GM19043 (cell line): Measurements from ENCODE around the gene EPHA6.
"Not testable (repeated sequence)": the region's sequence is repeated elsewhere in the genome, so short reads cannot be mapped to it uniquely, and the experiment has no call there.

Experiments used
- ATAC-seq: cut with Tn5 transposase; IDR thresholded peaks from one replicate; pipeline ENCODE4 v1.9.1; 2021; ENCODE audit warnings: low read depth; ENCODE audit not compliant: unreplicated experiment

The EPHA6 gene

DNA sequence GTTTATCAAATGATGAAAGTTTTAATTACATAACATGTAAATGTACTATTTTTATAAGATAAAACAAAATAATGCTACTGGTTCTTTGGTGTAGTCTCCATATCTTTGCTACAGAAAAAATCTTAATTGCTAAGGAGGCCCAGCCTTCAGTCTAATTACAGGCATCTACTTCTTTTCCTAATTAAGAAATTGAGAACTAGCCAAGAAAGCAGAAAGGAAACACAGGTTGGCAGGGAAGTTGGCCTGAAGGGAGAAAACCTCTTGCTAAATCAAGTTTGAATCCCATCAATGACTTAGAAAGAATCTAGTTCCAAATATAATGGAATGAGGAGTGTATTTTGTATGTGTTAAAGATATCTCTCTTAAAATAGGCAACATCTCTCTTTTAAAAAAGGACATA, 737.8 kb downstream of the EPHA6 start:
- no peak for ATAC-seq

DNA sequence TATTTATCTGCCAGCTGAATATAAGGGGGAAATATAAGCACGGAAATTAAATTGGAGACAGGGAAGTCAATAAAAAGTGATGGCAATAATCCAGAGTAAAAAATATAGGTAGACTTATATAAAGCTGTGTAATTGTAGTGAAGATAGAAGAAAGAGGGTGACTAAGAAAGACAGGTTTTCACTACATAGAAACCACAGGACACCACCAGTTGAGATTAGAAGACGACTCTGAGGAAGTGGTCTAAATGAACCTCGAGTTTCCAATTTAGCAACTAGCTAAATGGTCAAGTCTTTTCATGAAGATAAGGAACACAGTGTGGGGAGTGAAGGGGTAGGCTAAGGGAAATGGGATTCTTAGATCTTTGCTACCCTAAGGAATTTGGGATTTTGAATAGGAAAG, 761.3 kb downstream of the EPHA6 start:
- no peak for ATAC-seq

- no peak for ATAC-seq
Measured at GRCh38 chr3:97576221-97576620, 761.8 kb downstream of the EPHA6 start.

- ATAC-seq = no peak
Measured at GRCh38 chr3:97579365-97579764, 765.0 kb downstream of the EPHA6 start.

GRCh38 chr3:97610626-97611025, 796.2 kb downstream of the EPHA6 start:
- no peak for ATAC-seq

DNA sequence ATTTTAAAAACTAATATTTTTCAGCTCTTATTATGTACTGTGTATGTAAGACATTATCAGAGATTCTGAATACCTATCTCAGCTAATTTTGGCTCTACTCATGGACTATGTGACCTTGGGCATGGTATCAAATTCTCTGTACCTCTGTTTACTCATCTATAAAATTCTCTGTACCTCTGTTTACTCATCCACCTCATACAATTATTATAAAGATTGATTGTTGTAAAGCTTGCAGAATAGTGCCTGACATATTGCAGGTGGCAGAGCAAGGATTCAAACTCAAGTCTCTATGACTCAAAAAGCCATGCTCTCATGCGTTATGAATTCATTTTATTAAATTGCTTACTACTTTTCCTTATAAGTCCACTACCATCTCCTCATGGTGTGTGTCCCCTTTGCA, 798.2 kb downstream of the EPHA6 start:
- no peak for ATAC-seq

GRCh38 chr3:97613139-97613538, 798.7 kb downstream of the EPHA6 start:
- no peak for ATAC-seq

GRCh38 chr3:97620514-97620913, 806.1 kb downstream of the EPHA6 start:
- not testable (repeated sequence) for ATAC-seq

DNA sequence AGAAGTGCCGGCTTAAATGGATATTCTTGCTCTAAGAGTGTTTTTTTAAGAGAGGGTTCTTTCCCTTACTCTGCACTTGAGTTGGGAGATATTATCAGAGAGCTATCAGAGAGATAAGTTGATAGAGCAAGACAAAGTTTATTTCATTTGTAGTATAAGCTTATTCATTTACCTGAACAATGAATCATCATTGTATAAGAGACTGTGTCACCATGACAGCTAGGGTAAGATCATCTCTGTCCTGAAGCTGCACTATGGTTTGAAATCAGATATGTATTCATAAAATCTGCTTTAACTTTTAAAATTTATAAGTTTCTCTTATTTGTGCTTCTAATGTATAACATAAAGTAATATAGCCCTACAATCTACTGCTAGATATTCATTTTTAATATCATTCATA, 822.1 kb downstream of the EPHA6 start:
- no peak for ATAC-seq

- no peak for ATAC-seq
Measured at GRCh38 chr3:97646932-97647331, 832.5 kb downstream of the EPHA6 start.

DNA sequence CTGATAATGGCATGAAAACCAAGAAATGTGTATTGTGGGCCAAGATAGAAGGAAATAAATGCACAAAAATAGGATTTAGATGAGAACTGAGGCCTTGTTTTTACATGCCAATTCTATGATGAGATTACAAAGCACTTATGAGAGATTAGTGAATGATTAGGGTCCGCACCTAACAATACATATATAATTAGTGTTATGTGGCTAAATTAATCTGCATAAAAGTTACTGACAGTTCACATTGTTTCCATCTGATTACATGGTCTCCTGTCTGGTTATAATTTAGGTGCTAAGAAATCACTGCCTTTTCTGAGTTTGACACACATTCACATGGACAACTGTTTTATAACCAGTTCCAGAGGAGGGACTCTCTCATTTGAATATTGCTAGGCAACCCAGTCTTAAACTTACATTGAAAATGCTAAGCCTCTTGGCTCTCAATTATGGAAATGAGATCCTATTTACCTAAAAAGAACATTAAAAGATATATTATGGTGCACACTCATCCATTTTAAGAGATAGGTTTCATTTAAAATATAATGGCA, 833.1 kb downstream of the EPHA6 start:
- ATAC-seq = no peak

DNA sequence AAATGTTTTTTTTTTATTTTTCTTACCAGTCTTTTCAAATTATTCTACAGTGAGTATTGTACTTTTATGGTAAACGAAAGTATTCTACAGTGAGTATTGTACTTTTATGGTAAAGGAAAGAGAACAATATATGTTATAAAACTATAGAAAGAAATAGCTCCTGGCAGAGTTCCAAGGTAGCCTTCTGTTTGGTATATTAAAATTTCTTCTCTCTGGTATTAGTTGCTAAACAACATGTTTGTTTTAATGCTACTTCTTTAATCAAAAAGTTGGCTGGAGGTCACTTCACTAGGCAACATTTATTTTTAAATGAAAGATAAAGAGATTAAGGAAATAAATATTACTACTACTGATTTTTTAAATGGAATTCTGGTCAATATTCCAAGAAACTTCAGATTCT, 841.6 kb downstream of the EPHA6 start:
- no peak for ATAC-seq

GRCh38 chr3:97656638-97657037, 842.2 kb downstream of the EPHA6 start:
- ATAC-seq = no peak

GRCh38 chr3:97658668-97659285, 844.4 kb downstream of the EPHA6 start:
- no peak for ATAC-seq

- no peak for ATAC-seq
Measured at GRCh38 chr3:97662264-97662663, 847.9 kb downstream of the EPHA6 start.

GRCh38 chr3:97662762-97663161, 848.4 kb downstream of the EPHA6 start:
- no peak for ATAC-seq

DNA sequence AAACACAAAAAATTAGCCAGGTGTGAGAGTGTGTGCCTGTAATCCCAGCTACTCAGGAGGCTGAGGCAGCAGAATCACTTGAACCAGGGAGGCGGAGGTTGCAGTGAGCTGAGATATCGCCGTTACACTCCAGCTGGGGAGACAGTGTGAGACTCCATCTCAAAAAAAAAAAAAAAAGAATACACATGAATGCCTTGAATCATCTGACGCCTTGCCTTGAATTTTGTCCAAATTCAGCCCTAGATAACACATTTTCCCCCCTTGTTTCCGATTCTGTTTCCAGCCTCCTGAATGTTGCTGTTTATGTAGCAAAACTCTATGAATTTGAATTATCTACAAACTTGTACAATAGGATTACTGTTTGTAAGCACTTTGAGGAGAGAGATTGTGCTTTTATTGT, 851.5 kb downstream of the EPHA6 start:
- no peak for ATAC-seq

GRCh38 chr3:97670952-97671351, 856.6 kb downstream of the EPHA6 start:
- ATAC-seq = no peak

DNA sequence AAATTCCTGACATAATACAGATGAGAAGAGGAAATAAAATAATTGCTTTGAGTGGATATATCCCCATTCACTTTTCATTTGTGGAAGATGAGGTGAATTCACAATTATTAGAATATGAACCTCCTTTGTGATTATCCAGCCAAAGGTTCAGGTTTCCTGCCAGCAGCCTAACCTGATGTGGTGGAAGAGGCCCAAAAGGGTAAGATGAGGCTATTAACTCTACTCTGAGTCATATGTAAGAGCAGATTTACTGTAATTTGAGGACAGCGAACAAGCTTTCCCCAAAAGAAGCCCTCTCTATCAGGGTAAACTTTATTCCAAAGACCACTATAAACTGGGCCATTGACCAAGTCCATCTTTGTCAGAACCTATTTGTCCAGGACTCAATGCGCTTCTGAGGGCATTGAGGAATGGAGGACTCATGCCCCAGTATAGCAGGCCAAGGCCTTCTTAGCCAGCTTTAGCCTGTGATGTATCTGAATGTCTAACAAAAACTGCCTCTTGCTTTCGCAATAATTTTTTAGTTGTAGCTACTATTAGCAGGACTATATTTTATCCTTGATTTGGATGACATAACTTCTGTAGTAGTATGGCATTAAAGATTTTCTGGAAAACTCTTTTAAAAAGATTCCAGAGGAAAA, 859.1 kb downstream of the EPHA6 start:
- no peak for ATAC-seq

GRCh38 chr3:97674461-97674860, 860.1 kb downstream of the EPHA6 start:
- ATAC-seq = no peak

DNA sequence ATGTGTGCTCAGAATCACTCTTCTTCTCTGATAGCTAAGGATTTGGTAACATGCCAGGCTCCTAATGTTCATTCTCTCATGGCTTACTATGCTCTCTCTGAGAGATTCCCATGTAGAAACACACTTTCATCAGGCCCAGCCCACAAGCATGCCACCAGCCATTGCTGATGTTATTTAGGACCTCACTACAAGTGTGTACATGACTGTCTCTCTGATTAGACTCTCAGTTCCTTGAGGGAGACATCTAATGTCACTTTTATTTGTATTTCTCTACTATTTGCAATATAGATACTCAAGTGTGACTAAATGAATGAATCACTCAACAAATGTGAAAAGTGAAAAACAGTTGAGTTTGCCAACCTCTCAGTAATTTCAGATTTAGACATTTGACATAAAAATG, 865.8 kb downstream of the EPHA6 start:
- no peak for ATAC-seq

GRCh38 chr3:97680696-97681095, 866.3 kb downstream of the EPHA6 start:
- no peak for ATAC-seq
